ENCODE data around the gene KCNK1. TPM values are rescaled to one million over a fixed set of nuclear protein-coding genes. Genes with fewer than 3 reads are reported as not detected.

KCNK1 gene
- total RNA-seq, 1 donor, result 2.9 TPM

- TF ChIP-seq CTCF (IDR thresholded peaks at IDR 0.05; ENCODE audit: insufficient read depth, low read length), result no peak
- no peak for DNase-seq (ENCODE audit: low read depth)
- no peak overlapping the region for H3K4me3 ChIP-seq (ENCODE audit: low read depth, low read length)
These were observed 41.0 kb upstream of the KCNK1 start for GRCh38 chr1:233572896-233573295.

- no peak overlapping the region for H3K4me3 ChIP-seq (ENCODE audit: low read depth, low read length)
- DNase-seq (ENCODE audit: low read depth), result no peak
- TF ChIP-seq CTCF (IDR thresholded peaks at IDR 0.05; ENCODE audit: insufficient read depth, low read length), result no peak
These were observed 38.5 kb upstream of the KCNK1 start for GRCh38 chr1:233575450-233575849.

GRCh38 chr1:233582439-233582838 is 31.5 kb upstream of the KCNK1 start:
- no peak for DNase-seq (ENCODE audit: low read depth)
- H3K4me3 ChIP-seq (ENCODE audit: low read depth, low read length), result no peak overlapping the region
- TF ChIP-seq CTCF (IDR thresholded peaks at IDR 0.05; ENCODE audit: insufficient read depth, low read length), result no peak

- H3K4me3 ChIP-seq (ENCODE audit: low read depth, low read length), result no peak overlapping the region
- TF ChIP-seq CTCF (IDR thresholded peaks at IDR 0.05; ENCODE audit: insufficient read depth, low read length), result no peak
- DNase-seq (ENCODE audit: low read depth), result no peak
These were observed 29.5 kb upstream of the KCNK1 start for GRCh38 chr1:233584376-233584775.

- TF ChIP-seq CTCF (IDR thresholded peaks at IDR 0.05; ENCODE audit: insufficient read depth, low read length), result no peak
- DNase-seq (ENCODE audit: low read depth), result no peak
- H3K4me3 ChIP-seq (ENCODE audit: low read depth, low read length), result no peak overlapping the region
These were observed 29.0 kb upstream of the KCNK1 start for GRCh38 chr1:233584931-233585330.

- H3K4me3 ChIP-seq (ENCODE audit: low read depth, low read length), result no peak overlapping the region
- DNase-seq (ENCODE audit: low read depth), result no peak
- TF ChIP-seq CTCF (IDR thresholded peaks at IDR 0.05; ENCODE audit: insufficient read depth, low read length), result no peak
These were observed 27.6 kb upstream of the KCNK1 start for GRCh38 chr1:233586301-233586700.

GRCh38 chr1:233587196-233587595 is 26.7 kb upstream of the KCNK1 start:
- DNase-seq (ENCODE audit: low read depth), result no peak
- H3K4me3 ChIP-seq (ENCODE audit: low read depth, low read length), result no peak overlapping the region
- TF ChIP-seq CTCF (IDR thresholded peaks at IDR 0.05; ENCODE audit: insufficient read depth, low read length), result no peak
